OCI-LY1 (cell line): ENCODE results near the gene TNNT2.

Experiments used
- H2AFZ ChIP-seq: fragments of 200-600 bp; sonication (generic), shearing (Covaris generic); 2 replicates; pipeline ENCODE4 v1.6.0; 2014; ENCODE audit warnings: antibody characterized with exemption, mild to moderate bottlenecking, low read length
- H3F3A ChIP-seq: fragments of 200-600 bp; sonication (generic), shearing (Covaris generic); 2 replicates; pipeline ENCODE4 v1.6.0; 2014; ENCODE audit warnings: mild to moderate bottlenecking, antibody characterized with exemption, low read length, moderate library complexity; ENCODE audit not compliant: insufficient read depth
- H3K27ac ChIP-seq: fragments of 200-600 bp; sonication (generic); 2 replicates; pipeline ENCODE4 v1.5.1; 2014; ENCODE audit warnings: low read length, mixed run types, mild to moderate bottlenecking, low read depth; ENCODE audit not compliant: poor library complexity, severe bottlenecking
- H3K27me3 ChIP-seq: fragments of 200-600 bp; sonication (generic); 2 replicates; pipeline ENCODE4 v1.6.0; 2014; ENCODE audit warnings: antibody characterized with exemption, mild to moderate bottlenecking, low read length, moderate library complexity; ENCODE audit not compliant: insufficient read depth
- H3K36me3 ChIP-seq: fragments of 200-600 bp; sonication (generic); 2 replicates; pipeline ENCODE4 v1.6.1; 2014; ENCODE audit warnings: mild to moderate bottlenecking, antibody characterized with exemption, low read length, moderate library complexity, mixed read lengths; ENCODE audit not compliant: insufficient read depth
- H3K4me1 ChIP-seq: fragments of 200-600 bp; sonication (generic); 2 replicates; pipeline ENCODE4 v1.5.1; 2014; ENCODE audit warnings: mild to moderate bottlenecking, low read length, moderate library complexity; ENCODE audit not compliant: insufficient read depth, severe bottlenecking
- H3K4me2 ChIP-seq: fragments of 200-600 bp; sonication (generic), shearing (Covaris generic); 2 replicates; pipeline ENCODE4 v1.6.1; 2014; ENCODE audit warnings: low read length
- H3K4me3 ChIP-seq: fragments of 200-600 bp; sonication (generic); 2 replicates; pipeline ENCODE4 v1.5.1; 2014; ENCODE audit warnings: low read length, low read depth, mild to moderate bottlenecking, mixed read lengths; ENCODE audit not compliant: poor library complexity, severe bottlenecking
- H3K79me2 ChIP-seq: fragments of 200-600 bp; shearing (Covaris generic); 2 replicates; pipeline ENCODE4 v1.6.1; 2016; ENCODE audit warnings: mixed run types, low read length, mixed read lengths; ENCODE audit not compliant: insufficient read depth
- H3K9ac ChIP-seq: fragments of 200-600 bp; sonication (generic), shearing (Covaris generic); 2 replicates; pipeline ENCODE4 v1.6.1; 2014; ENCODE audit warnings: mild to moderate bottlenecking, low read length, mixed read lengths
- H3K9me2 ChIP-seq: fragments of 200-600 bp; sonication (generic), shearing (Covaris generic); 2 replicates; pipeline ENCODE4 v1.6.1; 2014; ENCODE audit warnings: low read depth, mild to moderate bottlenecking, low read length, mixed read lengths
- H3K9me3 ChIP-seq: fragments of 200-600 bp; shearing (Covaris generic); 2 replicates; pipeline ENCODE4 v1.6.1; 2014; ENCODE audit warnings: low read length, mixed read lengths
- H4K20me1 ChIP-seq: fragments of 200-600 bp; sonication (generic), shearing (Covaris generic); 2 replicates; pipeline ENCODE4 v1.6.0; 2016; ENCODE audit warnings: mild to moderate bottlenecking, low read length; ENCODE audit not compliant: insufficient read depth
- EZH2 ChIP-seq: fragments of 200-600 bp; sonication (generic), shearing (Covaris generic); IDR thresholded peaks from 2 replicates; pipeline ENCODE4 v1.8.0; 2017; ENCODE audit warnings: borderline replicate concordance, mixed run types, mild to moderate bottlenecking, antibody characterized with exemption, low read length, moderate library complexity, mixed read lengths
- TF ChIP-seq, protein P1 (sequence below): fragments of 200-600 bp; sonication (generic), shearing (Covaris generic); IDR thresholded peaks from 2 replicates; pipeline ENCODE4 v1.5.1; 2017; ENCODE audit warnings: mild to moderate bottlenecking, antibody characterized with exemption, low read length, moderate library complexity, mixed read lengths

Gene TNNT2

DNA sequence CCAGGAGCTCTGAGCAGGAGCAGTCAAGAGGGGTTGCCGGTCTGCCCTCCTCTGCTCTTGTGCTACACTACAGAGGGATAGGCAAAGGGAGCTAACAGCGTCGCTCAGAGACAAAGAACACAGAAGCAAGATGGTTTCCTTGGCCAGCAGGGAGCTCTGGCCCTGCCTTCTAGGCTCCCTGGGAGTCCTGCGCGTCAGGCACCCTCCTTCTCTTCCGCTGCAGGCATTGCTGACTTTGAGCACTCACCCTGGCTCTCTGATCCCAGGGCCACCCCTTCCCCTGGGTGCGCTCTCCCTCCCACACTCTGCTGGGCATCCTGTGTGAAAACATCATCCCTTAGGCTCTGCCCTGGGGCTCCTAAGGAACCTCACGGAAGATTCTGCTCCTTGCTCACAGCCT, 43.6 kb upstream of the TNNT2 start:
- Histone ChIP-seq H3K79me2 (no peaks in the 10 kb centered on the region), H3K4me3 (no peak overlapping the region), H3K27me3 (peaks cover 6% of the 10 kb centered on the region; the same call in 1 of the 2 replicates), H3F3A (no peaks in the 10 kb centered on the region), H3K9me2 (no peaks in the 10 kb centered on the region), H3K36me3 (no peaks in the 10 kb centered on the region), H3K9me3 (no peaks in the 10 kb centered on the region), H4K20me1 (no peaks in the 10 kb centered on the region), H2AFZ (no peak overlapping the region), H3K4me2 (no peak overlapping the region), H3K4me1 (no peaks in the 10 kb centered on the region), H3K9ac (no peak overlapping the region), H3K27ac (no peak overlapping the region)
- TF ChIP-seq EZH2, result no peak
- TF ChIP-seq, protein P1, sequence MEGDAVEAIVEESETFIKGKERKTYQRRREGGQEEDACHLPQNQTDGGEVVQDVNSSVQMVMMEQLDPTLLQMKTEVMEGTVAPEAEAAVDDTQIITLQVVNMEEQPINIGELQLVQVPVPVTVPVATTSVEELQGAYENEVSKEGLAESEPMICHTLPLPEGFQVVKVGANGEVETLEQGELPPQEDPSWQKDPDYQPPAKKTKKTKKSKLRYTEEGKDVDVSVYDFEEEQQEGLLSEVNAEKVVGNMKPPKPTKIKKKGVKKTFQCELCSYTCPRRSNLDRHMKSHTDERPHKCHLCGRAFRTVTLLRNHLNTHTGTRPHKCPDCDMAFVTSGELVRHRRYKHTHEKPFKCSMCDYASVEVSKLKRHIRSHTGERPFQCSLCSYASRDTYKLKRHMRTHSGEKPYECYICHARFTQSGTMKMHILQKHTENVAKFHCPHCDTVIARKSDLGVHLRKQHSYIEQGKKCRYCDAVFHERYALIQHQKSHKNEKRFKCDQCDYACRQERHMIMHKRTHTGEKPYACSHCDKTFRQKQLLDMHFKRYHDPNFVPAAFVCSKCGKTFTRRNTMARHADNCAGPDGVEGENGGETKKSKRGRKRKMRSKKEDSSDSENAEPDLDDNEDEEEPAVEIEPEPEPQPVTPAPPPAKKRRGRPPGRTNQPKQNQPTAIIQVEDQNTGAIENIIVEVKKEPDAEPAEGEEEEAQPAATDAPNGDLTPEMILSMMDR, result no peak

GRCh38 chr1:201420608-201421002, 43.1 kb upstream of the TNNT2 start:
- Histone ChIP-seq H3K27me3 (peaks cover 6% of the 10 kb centered on the region; the same call in 1 of the 2 replicates), H3K4me3 (no peak overlapping the region), H3K36me3 (no peaks in the 10 kb centered on the region), H2AFZ (no peak overlapping the region), H3K27ac (no peak overlapping the region), H3K9me2 (no peaks in the 10 kb centered on the region), H3K79me2 (no peaks in the 10 kb centered on the region), H3K4me2 (no peak overlapping the region), H3F3A (no peaks in the 10 kb centered on the region), H3K9ac (no peak overlapping the region), H4K20me1 (no peaks in the 10 kb centered on the region), H3K9me3 (no peaks in the 10 kb centered on the region), H3K4me1 (no peaks in the 10 kb centered on the region)
- TF ChIP-seq, protein P1, result no peak
- no peak for TF ChIP-seq EZH2

DNA sequence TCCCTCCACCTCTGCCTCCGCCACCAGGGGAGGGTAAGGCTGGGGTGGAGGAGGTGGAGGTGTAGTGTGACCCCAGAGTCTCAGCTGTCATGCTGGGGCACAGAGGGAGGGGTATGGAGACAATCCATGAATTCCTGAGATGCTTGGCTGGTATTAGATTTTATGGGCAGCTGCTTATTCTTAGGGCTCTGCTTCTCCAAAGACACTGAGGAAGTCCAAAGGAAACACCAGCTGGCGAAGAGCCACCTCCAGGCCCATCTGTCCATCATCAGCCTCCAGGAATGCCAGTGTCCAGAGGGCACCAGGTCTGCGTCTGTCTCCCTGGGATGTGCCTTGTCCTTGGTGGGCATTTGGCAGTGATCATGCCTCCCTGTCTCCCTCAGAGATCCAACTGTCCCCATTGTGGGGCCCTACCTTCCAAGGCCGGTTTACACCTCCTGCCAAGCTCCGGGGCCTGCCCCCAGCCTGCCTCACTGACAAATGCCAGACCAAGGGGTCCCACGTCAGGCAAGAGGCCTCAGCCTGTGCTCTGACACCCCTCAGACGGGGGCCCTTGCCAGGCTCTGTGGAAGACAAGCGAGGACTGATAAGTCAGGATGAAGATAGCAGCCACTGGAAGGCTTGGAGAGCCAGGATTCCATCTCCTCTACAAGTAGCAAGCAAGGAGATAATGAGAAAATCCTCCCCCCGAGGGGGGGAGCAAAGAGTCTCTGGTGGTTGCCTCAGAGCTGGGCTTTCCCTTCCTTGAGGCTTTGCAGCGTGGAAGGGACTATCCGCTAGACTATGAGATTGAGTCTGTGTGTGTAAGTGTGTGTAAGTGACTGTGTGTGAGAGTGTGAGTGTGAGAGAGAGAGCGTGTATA, 42.5 kb upstream of the TNNT2 start:
- Histone ChIP-seq H3K9ac (no peak overlapping the region), H3K4me2 (no peak overlapping the region), H4K20me1 (no peaks in the 10 kb centered on the region), H3K9me2 (no peaks in the 10 kb centered on the region), H3K27ac (no peak overlapping the region), H3K36me3 (no peaks in the 10 kb centered on the region), H3K4me1 (no peaks in the 10 kb centered on the region), H3K9me3 (no peaks in the 10 kb centered on the region), H2AFZ (no peak overlapping the region), H3F3A (no peaks in the 10 kb centered on the region), H3K79me2 (no peaks in the 10 kb centered on the region), H3K27me3 (peaks cover 6% of the 10 kb centered on the region; the same call in 1 of the 2 replicates), H3K4me3 (no peak overlapping the region)
- TF ChIP-seq EZH2, result no peak
